IMR-90 (cell line): ENCODE measurements around the gene CMKLR1.

Source experiments
- FOS ChIP-seq: fragments of 150-350 bp; IDR thresholded peaks from 2 replicates; pipeline ENCODE4 v1.6.1; 2016; ENCODE audit warnings: low read depth, low read length
- POLR2A ChIP-seq: IDR thresholded peaks from 2 replicates; pipeline ENCODE4 v1.6.1; 2012; ENCODE audit warnings: mild to moderate bottlenecking, low read depth, low read length
- RCOR1 ChIP-seq: IDR thresholded peaks from 2 replicates; pipeline ENCODE4 v1.6.1; 2012; ENCODE audit warnings: mild to moderate bottlenecking, low read length, improper control_type of control experiment; ENCODE audit not compliant: insufficient replicate concordance
- RFX5 ChIP-seq: IDR thresholded peaks from 2 replicates; pipeline ENCODE4 v1.8.0; 2012; ENCODE audit warnings: low read depth, mild to moderate bottlenecking, low read length, moderate library complexity
- SMC3 ChIP-seq: fragments of 150-350 bp; IDR thresholded peaks from 2 replicates; pipeline ENCODE4 v1.6.1; 2016; ENCODE audit warnings: low read depth, mild to moderate bottlenecking, antibody characterized with exemption, low read length, moderate library complexity
- TF ChIP-seq, protein P1 (sequence below): conservative IDR thresholded peaks from 2 replicates; pipeline ENCODE4 v1.5.1; 2012; ENCODE audit warnings: mild to moderate bottlenecking, low read depth, low read length, improper control_type of control experiment

DNA sequence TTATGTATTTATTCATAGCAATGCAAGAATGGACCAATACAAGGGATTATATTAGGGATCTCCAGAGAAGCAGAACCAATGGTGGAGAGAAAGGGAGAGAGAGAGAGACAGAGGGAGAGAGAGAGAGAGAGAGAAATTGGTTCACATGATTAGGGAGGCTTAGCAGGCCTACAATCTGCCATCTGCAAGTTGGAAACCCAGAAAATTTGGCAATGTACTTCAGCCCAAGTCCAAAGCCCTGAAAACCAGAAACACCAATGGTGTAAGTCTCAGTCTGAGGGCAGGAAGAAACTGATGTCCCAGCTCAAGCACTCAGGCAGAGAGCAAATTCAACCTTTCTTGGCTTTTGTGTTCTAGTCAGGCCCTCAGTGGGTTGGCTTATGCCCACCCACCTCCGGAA, 48.7 kb upstream of the CMKLR1 start:
- no peak for TF ChIP-seq SMC3
- no peak for TF ChIP-seq POLR2A
- TF ChIP-seq, protein P1, sequence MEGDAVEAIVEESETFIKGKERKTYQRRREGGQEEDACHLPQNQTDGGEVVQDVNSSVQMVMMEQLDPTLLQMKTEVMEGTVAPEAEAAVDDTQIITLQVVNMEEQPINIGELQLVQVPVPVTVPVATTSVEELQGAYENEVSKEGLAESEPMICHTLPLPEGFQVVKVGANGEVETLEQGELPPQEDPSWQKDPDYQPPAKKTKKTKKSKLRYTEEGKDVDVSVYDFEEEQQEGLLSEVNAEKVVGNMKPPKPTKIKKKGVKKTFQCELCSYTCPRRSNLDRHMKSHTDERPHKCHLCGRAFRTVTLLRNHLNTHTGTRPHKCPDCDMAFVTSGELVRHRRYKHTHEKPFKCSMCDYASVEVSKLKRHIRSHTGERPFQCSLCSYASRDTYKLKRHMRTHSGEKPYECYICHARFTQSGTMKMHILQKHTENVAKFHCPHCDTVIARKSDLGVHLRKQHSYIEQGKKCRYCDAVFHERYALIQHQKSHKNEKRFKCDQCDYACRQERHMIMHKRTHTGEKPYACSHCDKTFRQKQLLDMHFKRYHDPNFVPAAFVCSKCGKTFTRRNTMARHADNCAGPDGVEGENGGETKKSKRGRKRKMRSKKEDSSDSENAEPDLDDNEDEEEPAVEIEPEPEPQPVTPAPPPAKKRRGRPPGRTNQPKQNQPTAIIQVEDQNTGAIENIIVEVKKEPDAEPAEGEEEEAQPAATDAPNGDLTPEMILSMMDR = no peak
- TF ChIP-seq FOS = no peak
- no peak for TF ChIP-seq RFX5
- no peak for TF ChIP-seq RCOR1
